K562 (cell line): ENCODE results near the gene DPP3. TPM values are rescaled to one million over a fixed set of nuclear protein-coding genes. Genes with fewer than 3 reads are reported as not detected.
A peak's percentile ranks its signal among the peaks of the same experiment; 100 is the strongest.

ENCODE experiments used
- ATAC-seq: fragments of 200-7000 bp; cut with Tn5 transposase; 3 replicates; pipeline ENCODE4 v1.9.1; 2020; ENCODE audit warnings: moderate library complexity
- BruUV-seq: library from RNA; stranded (reverse); fragments of 400-500 nt; replicated peaks from 2 replicates; lab custom pipeline; 2021; lab: Mats Ljungman, UMichigan
- CTCF ChIA-PET: fragments of 300-600 bp; formaldehyde crosslinking; extraction: SDS; loops from one replicate; lab custom pipeline; 2021; ENCODE audit warnings: low intra/inter-chr PET ratio; lab: Yijun Ruan, JAX
- POLR2A ChIA-PET: fragments of 300-600, 350-650 bp; sonication (Branson Sonifier 250); formaldehyde crosslinking; extraction: SDS; loops from one replicate; lab custom pipeline; 2021; ENCODE audit warnings: antibody characterized with exemption, inconsistent platforms; lab: Yijun Ruan, JAX
- DNase-seq, 4 experiments: peaks; one replicate each; pipeline versions ENCODE4 v3.0.0 to v3.0.0-alpha.2; 2011 to 2018; ENCODE audit warnings: low spot score in 3 of 4, mixed read lengths in 3 of 4; ENCODE audit errors: extremely low read depth in 1 of 4
- FAIRE-seq: peaks from 2 replicates; lab custom pipeline; 2011; peaks lifted over from hg19 to GRCh38; lab: Jason Lieb, UNC
- H2AFZ ChIP-seq: 2 replicates; pipeline ENCODE4 v1.6.0; 2011; ENCODE audit warnings: low read depth, low read length, control low read depth, inconsistent platforms
- H3K27ac ChIP-seq: fragments of 200-600 bp; 3 replicates; pipeline ENCODE4 v1.8.0; 2011; ENCODE audit warnings: low read depth, mild to moderate bottlenecking, control low read depth, inconsistent platforms, low read length, moderate library complexity, mixed read lengths; ENCODE audit errors: extremely low read depth
- H3K27me3 ChIP-seq, 2 experiments: fragments of 300-600 bp in 1 of 2; 2 replicates in 1 of 2; 3 replicates in 1 of 2; pipeline versions ENCODE4 v1.6.0 to v1.8.0; 2011; ENCODE audit warnings: inconsistent platforms in 2 of 2, low read length in 2 of 2, mild to moderate bottlenecking in 1 of 2, mixed read lengths in 1 of 2, moderate library complexity in 1 of 2; ENCODE audit not compliant: control insufficient read depth in 2 of 2, insufficient read depth in 2 of 2
- H3K36me3 ChIP-seq: fragments of 300-600 bp; 3 replicates; pipeline ENCODE4 v1.8.0; 2011; ENCODE audit warnings: mild to moderate bottlenecking, low read length, inconsistent platforms; ENCODE audit not compliant: control insufficient read depth, insufficient read depth
- H3K4me1 ChIP-seq, 2 experiments: fragments of 200-600 bp in 1 of 2; replicated peaks in 1 of 2; 2 replicates in 1 of 2; 3 replicates in 1 of 2; pipeline versions ENCODE4 v1.5.1 to v1.8.0; 2011; ENCODE audit warnings: inconsistent platforms in 2 of 2, low read length in 2 of 2, mild to moderate bottlenecking in 1 of 2, mixed read lengths in 1 of 2, moderate library complexity in 1 of 2; ENCODE audit not compliant: control insufficient read depth in 2 of 2, insufficient read depth in 2 of 2
- H3K4me2 ChIP-seq: 2 replicates; pipeline ENCODE4 v1.6.1; 2011; ENCODE audit warnings: low read length, control low read depth, inconsistent platforms, mixed read lengths; ENCODE audit not compliant: insufficient read depth
- H3K4me3 ChIP-seq: fragments of 200-600 bp; sonication (generic), shearing (Covaris generic); 2 replicates; pipeline ENCODE4 v1.5.1; 2016; ENCODE audit warnings: control low read depth, inconsistent platforms
- H3K79me2 ChIP-seq: fragments of 200-600 bp; 3 replicates; pipeline ENCODE4 v1.8.0; 2011; ENCODE audit warnings: low read length, inconsistent platforms; ENCODE audit not compliant: control insufficient read depth, insufficient read depth
- H3K9ac ChIP-seq, 2 experiments: 2 replicates each; pipeline versions ENCODE4 v1.6.0 to v1.6.1; 2011; ENCODE audit warnings: low read depth in 2 of 2, low read length in 2 of 2, control low read depth in 1 of 2, inconsistent platforms in 1 of 2, mild to moderate bottlenecking in 1 of 2, mixed read lengths in 1 of 2; ENCODE audit not compliant: insufficient read depth in 1 of 2
- H3K9me1 ChIP-seq: one replicate; pipeline ENCODE4 v1.6.0; 2011; ENCODE audit warnings: inconsistent platforms, mild to moderate bottlenecking, low read length, moderate library complexity; ENCODE audit not compliant: control insufficient read depth, insufficient read depth
- H3K9me3 ChIP-seq: replicated peaks from 2 replicates; pipeline ENCODE4 v1.5.1; 2011; ENCODE audit warnings: low read depth, low read length, inconsistent platforms; ENCODE audit not compliant: control insufficient read depth, insufficient read depth
- H4K20me1 ChIP-seq: replicated peaks from 2 replicates; pipeline ENCODE4 v1.6.1; 2011; ENCODE audit warnings: low read length, inconsistent platforms, mixed read lengths; ENCODE audit not compliant: control insufficient read depth, insufficient read depth
- MAFK ChIP-seq: IDR thresholded peaks from 2 replicates; pipeline ENCODE4 v1.6.1; 2011; ENCODE audit warnings: low read length, improper control_type of control experiment
- MYNN ChIP-seq, 2 experiments: sonication (generic); formaldehyde crosslinking in 1 of 2; IDR thresholded peaks; 2 replicates each; pipeline versions ENCODE4 v1.5.0 to v1.6.1; 2016 to 2020; ENCODE audit warnings: antibody characterized with exemption in 1 of 2, missing genetic modification reagents in 1 of 2
- NCOA4 ChIP-seq: fragments of 450-650 bp; IDR thresholded peaks from 2 replicates; pipeline ENCODE4 v1.6.1; 2018; ENCODE audit warnings: mild to moderate bottlenecking; ENCODE audit not compliant: partially characterized antibody
- RBM34 ChIP-seq: fragments of 200-400 bp; formaldehyde crosslinking; IDR thresholded peaks from 2 replicates; pipeline ENCODE4 v1.6.1; 2018; ENCODE audit warnings: low read length, borderline replicate concordance; ENCODE audit not compliant: insufficient read depth
- SNRNP70 ChIP-seq: fragments of 200-400 bp; formaldehyde crosslinking; optimal IDR thresholded peaks from 2 replicates; pipeline ENCODE3; 2017; ENCODE audit warnings: low read depth, low read length
- TBP ChIP-seq: optimal IDR thresholded peaks from 2 replicates; pipeline ENCODE3; 2011; ENCODE audit warnings: low read depth, low read length, improper control_type of control experiment
- U2AF2 ChIP-seq: fragments of 200-400 bp; formaldehyde crosslinking; optimal IDR thresholded peaks from 2 replicates; pipeline ENCODE3; 2017; ENCODE audit warnings: low read depth, mild to moderate bottlenecking, low read length
- ZNF764 ChIP-seq: fragments of 250-450 bp; sonication (Bioruptor Pico); IDR thresholded peaks from 2 replicates; pipeline ENCODE4 v1.4.0; 2020; ENCODE audit warnings: low read depth, mild to moderate bottlenecking, moderate library complexity
- WGBS: fragments of 100-300 bp; shearing (Covaris generic); methylation state at CpG from one replicate; pipeline ENCODE4 v1.1.6; 2016; ENCODE audit warnings: low coverage, mixed read lengths; ENCODE audit not compliant: insufficient coverage; ENCODE audit errors: missing lambda C conversion rate; 5-methylcytosine and 5-hydroxymethylcytosine counted together
- in situ Hi-C: fragments of 300-500 bp; cut with MboI; formaldehyde crosslinking; loops from 4 replicates; pipeline ENCODE4 v1.15.0; 2018; ENCODE audit warnings: inconsistent platforms, mixed read lengths
- intact Hi-C: fragments of 100-400 bp; cut with micrococcal nuclease; formaldehyde crosslinking; loops from 2 replicates; pipeline ENCODE4 v1.14.2; 2022
- polyA plus RNA-seq, 8 experiments: library from polyadenylated mRNA; depleted of rRNA in 4 of 8; stranded (reverse) in 5 of 8; unstranded in 3 of 8; fragments of >200 nt; fragmentation: Nextera tagmentation in 2 of 8; fragmentation: Illumina TruSeq in 1 of 8; extraction: Ambion mirVana in 2 of 8; extraction: Trizol in 1 of 8; gene quantifications; 2 replicates each; pipeline versions ENCODE4 v1.2.1 to v1.2.3, GENCODE V29; 2011 to 2014; ENCODE audit warnings: inconsistent platforms in 1 of 8, missing spikeins in 1 of 8
- total RNA-seq, 7 experiments: library from RNA; depleted of rRNA in 6 of 7; stranded (reverse); fragments of >200 nt in 6 of 7; fragmentation: Illumina TruSeq in 2 of 7; extraction: Trizol in 2 of 7; gene quantifications; 2 replicates each; pipeline versions ENCODE4 v1.2.1 to v1.2.3, GENCODE V29; 2011 to 2021; ENCODE audit warnings: low replicate concordance in 1 of 7
- TF ChIP-seq, protein P1 (sequence below), 2 experiments: fragments of 450-650 bp in 1 of 2; sonication (generic) in 1 of 2; formaldehyde crosslinking in 1 of 2; IDR thresholded peaks in 1 of 2; conservative IDR thresholded peaks in 1 of 2; 2 replicates each; pipeline versions ENCODE4 v1.6.1 to v1.8.1; 2016 to 2023; ENCODE audit warnings: mild to moderate bottlenecking in 2 of 2, moderate library complexity in 2 of 2, inconsistent platforms in 1 of 2, missing genetic modification reagents in 1 of 2
- TF ChIP-seq, protein P2 (sequence below): sonication (generic); formaldehyde crosslinking; IDR thresholded peaks from 2 replicates; pipeline ENCODE4 v1.8.0; 2022; ENCODE audit warnings: missing genetic modification reagents, mild to moderate bottlenecking, borderline replicate concordance
- TF ChIP-seq, protein P3 (sequence below): fragments of 250-450 bp; sonication (Bioruptor Pico); IDR thresholded peaks from 2 replicates; pipeline ENCODE4 v1.4.0; 2020; ENCODE audit warnings: mild to moderate bottlenecking

DPP3 gene
- total and polyA plus RNA-seq, 9 of the 15 experiments (the other 6 are each of a cell fraction or from before 2014, with no cell fraction given) = 3.7 to 69.2 (median 43.3) TPM

DNA sequence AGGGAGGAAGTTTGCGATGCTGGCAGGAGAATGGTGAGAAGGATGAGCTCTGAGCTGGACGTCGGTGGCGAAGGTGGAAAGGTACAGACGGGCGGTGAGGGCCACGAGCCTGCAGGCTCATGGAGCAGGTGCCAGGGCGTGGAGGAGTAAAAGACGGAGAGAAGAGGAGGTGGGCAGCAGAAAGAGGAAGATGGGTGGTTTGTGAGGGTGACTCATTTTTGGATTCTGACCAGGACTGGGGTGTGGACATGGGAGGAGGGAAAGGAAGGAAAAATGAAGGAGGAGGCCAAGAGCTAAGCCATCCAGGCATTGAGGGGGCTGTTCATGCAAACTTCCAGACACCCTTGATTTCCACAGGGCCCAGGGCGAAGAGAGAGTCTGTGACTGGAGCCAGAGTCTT is 62.1 kb downstream of the DPP3 start:
- ATAC-seq (no peak), DNase-seq (no peak), FAIRE-seq (no peak)
- ChIA-PET CTCF (no interaction called here), POLR2A (interaction anchor here (0.6 to 1.4 kb wide), 5 partner anchors 9 to 96 kb away, joined by 3 to 4 read pairs (median 4); partner anchors contain the start of gene RBM4)
- no peak overlapping the region for H3K4me3 ChIP-seq
- intact Hi-C loops (no loop called here), in situ Hi-C loops (no loop called here)
- H3K9me3 ChIP-seq = no peaks in the 10 kb centered on the region
- no peaks in the 10 kb centered on the region for H4K20me1 ChIP-seq
- no peaks in the 10 kb centered on the region for H3K27me3 ChIP-seq
- H3K4me1 ChIP-seq = peaks cover 0 to 36% of the 10 kb centered on the region in 2 experiments; a peak in 3 of 5 replicates
- 65% methylated on average over 10 of the region's 10 CpGs for WGBS
- BruUV-seq = no TSS peak
- H3K79me2 ChIP-seq = peaks cover 6% of the 10 kb centered on the region; the same call in 1 of the 3 replicates
- no peak overlapping the region for H3K4me2 ChIP-seq
- no peak overlapping the region for H2AFZ ChIP-seq
- no peak overlapping the region for H3K27ac ChIP-seq
- H3K9me1 ChIP-seq = no peaks in the 10 kb centered on the region
- peaks cover 5% of the 10 kb centered on the region; the same call in 2 of the 3 replicates for H3K36me3 ChIP-seq
- TF ChIP-seq SNRNP70 = no peak
- TF ChIP-seq, protein P1, sequence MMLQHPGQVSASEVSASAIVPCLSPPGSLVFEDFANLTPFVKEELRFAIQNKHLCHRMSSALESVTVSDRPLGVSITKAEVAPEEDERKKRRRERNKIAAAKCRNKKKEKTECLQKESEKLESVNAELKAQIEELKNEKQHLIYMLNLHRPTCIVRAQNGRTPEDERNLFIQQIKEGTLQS (IDR thresholded peaks at IDR 0.05) = no peak
- TF ChIP-seq, protein P1 (CRISPR knock-in tag; conservative IDR thresholded peaks at IDR 0.05) = no peak
- TF ChIP-seq, protein P2, sequence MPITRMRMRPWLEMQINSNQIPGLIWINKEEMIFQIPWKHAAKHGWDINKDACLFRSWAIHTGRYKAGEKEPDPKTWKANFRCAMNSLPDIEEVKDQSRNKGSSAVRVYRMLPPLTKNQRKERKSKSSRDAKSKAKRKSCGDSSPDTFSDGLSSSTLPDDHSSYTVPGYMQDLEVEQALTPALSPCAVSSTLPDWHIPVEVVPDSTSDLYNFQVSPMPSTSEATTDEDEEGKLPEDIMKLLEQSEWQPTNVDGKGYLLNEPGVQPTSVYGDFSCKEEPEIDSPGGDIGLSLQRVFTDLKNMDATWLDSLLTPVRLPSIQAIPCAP = no peak
- TF ChIP-seq, protein P3, sequence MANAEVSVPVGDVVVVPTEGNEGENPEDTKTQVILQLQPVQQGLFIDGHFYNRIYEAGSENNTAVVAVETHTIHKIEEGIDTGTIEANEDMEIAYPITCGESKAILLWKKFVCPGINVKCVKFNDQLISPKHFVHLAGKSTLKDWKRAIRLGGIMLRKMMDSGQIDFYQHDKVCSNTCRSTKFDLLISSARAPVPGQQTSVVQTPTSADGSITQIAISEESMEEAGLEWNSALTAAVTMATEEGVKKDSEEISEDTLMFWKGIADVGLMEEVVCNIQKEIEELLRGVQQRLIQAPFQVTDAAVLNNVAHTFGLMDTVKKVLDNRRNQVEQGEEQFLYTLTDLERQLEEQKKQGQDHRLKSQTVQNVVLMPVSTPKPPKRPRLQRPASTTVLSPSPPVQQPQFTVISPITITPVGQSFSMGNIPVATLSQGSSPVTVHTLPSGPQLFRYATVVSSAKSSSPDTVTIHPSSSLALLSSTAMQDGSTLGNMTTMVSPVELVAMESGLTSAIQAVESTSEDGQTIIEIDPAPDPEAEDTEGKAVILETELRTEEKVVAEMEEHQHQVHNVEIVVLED (CRISPR knock-in tag) = no peak
- no peak for TF ChIP-seq U2AF2
- TF ChIP-seq ZNF764 (CRISPR knock-in tag) = no peak
- no peak for TF ChIP-seq NCOA4
- no peak for TF ChIP-seq RBM34
- TF ChIP-seq TBP = no peak
- TF ChIP-seq MAFK = no peak
- TF ChIP-seq MYNN (IDR thresholded peaks at IDR 0.05) = no peak
- no peak for TF ChIP-seq MYNN (CRISPR knock-in tag; IDR thresholded peaks at IDR 0.05)
- peak overlapping the region in 1 of 2 experiments; percentile 32; a peak in 2 of 4 replicates for H3K9ac ChIP-seq
